CD1c-positive myeloid dendritic cell (primary cell): ENCODE data around the gene ADD2.
"Not testable (repeated sequence)": the region's sequence is repeated elsewhere in the genome, so short reads cannot be mapped to it uniquely, and the experiment has no call there.

Experiments
- DNase-seq: peaks from one replicate; pipeline ENCODE4 v3.0.0-alpha.2; 2016; ENCODE audit errors: extremely low spot score

Gene ADD2

GRCh38 chr2:70641263-70641784 is 126.7 kb downstream of the ADD2 start:
- no peak for DNase-seq

DNA sequence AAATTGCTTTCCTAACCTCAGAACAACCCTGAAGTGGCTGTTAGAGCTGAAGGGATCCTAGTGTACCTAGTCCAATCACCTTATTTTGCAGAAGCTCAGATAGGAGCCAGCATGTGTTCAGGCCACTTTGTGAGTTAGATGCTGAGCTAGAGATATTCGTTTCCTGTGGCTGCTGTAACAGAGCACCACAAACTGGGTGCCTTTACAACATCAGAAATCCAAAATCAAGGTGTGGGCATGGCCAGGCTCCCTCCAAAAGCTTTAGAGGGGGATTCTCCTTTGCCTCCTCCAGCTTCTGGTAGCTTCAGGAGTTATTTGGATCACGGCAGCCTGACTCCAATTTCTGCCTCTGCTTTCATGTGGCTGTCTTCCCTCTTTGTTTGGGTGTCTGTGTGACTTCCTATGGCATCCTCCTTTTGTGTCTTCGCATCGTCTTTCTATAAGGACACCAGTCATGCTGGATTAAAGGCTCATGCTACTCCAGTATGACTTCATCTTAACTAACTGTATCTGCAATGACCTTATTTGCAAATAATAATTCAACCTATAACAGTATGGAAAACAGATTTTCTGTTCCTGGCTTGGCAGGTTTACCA is 128.1 kb downstream of the ADD2 start:
- no peak for DNase-seq

GRCh38 chr2:70638561-70638960 is 129.4 kb downstream of the ADD2 start:
- no peak for DNase-seq

- DNase-seq: no peak
Measured at GRCh38 chr2:70633508-70633907, 134.5 kb downstream of the ADD2 start.

DNA sequence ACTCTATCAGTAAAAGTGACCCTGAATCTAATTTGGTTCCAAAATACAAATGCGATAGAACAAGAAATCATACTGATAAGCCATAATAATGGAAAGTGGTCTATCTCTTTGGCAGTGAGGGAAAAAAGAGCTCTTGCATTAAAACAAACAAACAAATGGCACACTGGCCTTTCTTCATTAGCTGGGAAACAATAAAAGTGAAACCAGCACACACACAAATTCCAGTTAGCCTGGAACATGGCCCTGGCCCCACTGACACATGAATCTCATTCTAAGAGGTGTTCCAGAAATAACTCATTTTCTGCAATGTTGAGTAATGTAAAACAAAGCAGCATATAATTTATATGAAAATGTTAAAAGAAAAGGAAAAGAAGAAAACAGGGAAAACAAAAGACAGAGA is 135.0 kb downstream of the ADD2 start:
- DNase-seq: no peak

DNA sequence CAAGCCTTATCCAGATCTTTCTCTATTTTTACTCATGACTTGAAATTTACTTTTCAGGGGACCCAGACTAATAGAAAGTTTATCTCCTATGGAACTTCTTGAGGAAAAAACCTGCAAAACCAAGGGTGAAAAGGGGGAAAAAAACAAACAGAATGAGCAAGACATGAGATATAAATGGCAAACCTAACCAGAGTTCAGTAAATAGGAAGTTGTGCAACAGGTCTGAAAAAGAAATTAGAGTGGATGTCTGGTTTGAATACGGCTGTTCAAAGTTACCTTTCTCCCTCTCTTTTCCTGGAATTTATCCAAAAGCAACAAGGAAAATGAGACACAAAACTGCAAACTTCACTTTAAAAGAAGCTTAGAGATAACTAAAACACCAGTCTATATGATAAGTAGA is 135.6 kb downstream of the ADD2 start:
- DNase-seq: no peak

- no peak for DNase-seq
Measured at GRCh38 chr2:70630761-70631160, 137.2 kb downstream of the ADD2 start.

- DNase-seq: no peak
Measured at GRCh38 chr2:70627211-70627898, 140.6 kb downstream of the ADD2 start.

DNA sequence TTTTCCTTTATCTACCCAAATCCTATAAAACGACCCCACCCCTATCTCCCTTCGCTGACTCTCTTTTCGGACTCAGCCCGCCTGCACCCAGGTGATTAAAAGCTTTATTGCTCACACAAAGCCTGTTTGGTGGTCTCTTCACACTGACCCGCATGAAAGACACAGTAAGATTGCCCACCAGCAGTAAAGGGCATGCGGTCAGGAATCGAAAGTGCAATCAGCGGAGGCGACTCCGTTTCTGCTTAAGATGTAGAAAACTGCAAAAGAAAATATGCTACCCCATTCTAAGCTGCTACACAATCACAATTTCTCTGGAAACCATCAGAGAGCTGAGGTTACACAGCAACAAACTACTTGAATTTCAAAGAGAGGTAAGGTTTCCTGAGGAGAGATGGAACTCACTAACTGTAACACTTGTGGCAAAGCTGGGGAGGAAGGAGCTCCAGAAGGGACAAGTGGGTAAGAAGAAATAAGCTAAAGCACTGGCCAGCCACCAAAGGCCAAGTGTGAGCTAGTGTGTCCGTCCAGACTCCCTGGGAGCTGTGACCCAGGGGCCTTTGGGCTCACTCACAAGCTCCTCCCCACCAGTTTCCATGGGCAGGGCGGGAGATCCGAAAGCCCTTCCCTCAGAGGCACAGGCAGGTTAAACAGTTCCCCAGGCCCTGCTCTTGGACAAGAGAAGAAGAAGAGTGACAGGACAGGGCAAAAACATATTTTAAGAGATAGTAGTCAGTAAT is 141.6 kb downstream of the ADD2 start:
- no peak for DNase-seq

GRCh38 chr2:70621536-70621935 is 146.5 kb downstream of the ADD2 start:
- not testable (repeated sequence) for DNase-seq

DNA sequence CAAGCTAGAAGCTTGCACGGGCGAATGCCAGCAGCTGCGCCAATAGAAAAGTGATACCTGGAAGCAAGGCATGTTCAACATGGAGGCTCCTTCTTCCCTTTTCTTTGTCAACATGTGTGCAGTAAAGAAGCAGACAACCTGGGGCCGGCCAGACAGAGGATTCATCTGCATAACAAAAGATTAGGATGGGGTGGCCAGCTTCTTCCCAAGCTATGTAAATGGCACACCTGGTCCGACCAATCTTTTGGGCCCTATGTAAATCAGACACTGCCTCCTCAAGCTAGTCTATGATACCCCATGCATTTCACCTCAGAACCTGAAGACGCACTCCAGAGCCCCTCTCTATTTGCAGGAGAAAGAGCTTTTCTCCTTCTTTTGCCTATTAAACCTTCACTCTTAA is 148.0 kb downstream of the ADD2 start:
- DNase-seq: no peak

- no peak for DNase-seq
Measured at GRCh38 chr2:70619167-70619566, 148.8 kb downstream of the ADD2 start.

DNA sequence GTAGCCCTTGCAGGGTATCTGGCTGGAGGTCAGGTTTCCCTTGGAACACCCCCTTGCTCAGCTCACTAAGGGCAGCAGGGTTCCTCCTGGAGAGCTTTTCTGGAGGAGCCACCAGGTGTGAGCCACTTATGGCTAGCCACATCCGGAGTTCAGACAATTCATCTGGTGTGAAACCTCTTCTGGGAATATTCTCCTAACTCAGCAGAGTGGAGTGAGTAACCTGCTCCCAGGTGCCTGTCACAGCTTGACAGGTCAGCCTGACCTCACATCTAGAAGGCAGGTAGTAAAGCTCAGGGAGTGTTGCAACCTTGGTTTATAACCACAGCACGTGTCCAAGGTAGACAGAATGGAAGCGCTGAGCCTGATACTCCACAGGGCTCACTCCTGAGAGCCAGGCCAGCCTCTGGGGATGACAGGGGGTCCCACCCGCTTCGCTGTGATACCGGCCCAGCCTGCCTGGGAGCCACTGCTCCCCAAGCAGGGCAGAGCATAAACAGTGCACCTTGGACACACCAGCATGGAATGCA is 151.8 kb downstream of the ADD2 start:
- no peak for DNase-seq

- DNase-seq: no peak
Measured at GRCh38 chr2:70615222-70615621, 152.8 kb downstream of the ADD2 start.

DNA sequence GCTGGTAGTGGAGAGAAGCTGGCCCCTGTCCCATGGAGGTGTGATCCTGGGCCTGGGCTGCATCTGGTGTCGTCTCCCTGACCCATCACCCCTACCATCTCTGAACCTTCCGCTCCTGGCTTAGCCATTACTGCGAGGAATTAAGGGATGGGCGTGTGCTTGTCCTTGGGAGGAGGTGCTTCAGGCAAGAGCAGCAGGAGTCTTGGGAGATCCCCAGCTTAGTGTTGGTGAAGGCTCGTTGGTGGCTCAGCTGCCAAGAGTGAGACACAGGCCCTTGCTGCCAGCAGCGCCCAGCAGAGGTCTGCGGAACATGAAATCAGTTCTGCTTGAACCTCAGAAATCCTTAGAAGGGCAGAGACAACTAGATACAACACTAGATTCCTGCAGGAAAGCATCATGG is 154.5 kb downstream of the ADD2 start:
- DNase-seq: no peak

- no peak for DNase-seq
Measured at GRCh38 chr2:70612574-70612973, 155.4 kb downstream of the ADD2 start.

DNA sequence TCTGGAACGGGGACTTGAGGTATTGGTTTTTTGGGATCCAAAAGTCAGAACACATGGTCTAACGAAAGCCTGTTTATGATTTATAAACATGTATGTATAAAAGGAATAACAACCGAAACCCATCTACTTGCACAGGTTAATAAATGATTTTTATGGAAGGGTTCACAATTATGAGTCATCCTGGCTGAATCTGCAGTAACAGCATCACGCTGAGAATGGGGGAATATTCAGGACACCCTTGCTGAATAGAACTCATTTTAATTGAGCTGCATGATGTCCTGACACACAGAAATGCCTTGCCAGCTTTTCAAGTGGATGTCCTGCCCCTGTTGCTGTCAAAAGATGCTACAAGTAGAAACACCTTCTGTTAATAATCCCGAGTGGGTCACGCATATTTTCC is 159.6 kb downstream of the ADD2 start:
- no peak for DNase-seq

GRCh38 chr2:70607121-70607561 is 160.9 kb downstream of the ADD2 start:
- no peak for DNase-seq
